ENCODE results near the gene TOPORS.

Gene TOPORS

GRCh38 chr9:32502464-32502863, 49.9 kb downstream of the TOPORS start:
- no peak for DNase-seq (ENCODE audit: low spot score)

- no peak for DNase-seq (ENCODE audit: low spot score)
Measured at GRCh38 chr9:32501868-32502267, 50.5 kb downstream of the TOPORS start.

- no peak for DNase-seq (ENCODE audit: low spot score)
Measured at GRCh38 chr9:32500768-32501167, 51.6 kb downstream of the TOPORS start.

GRCh38 chr9:32497921-32498320, 54.5 kb downstream of the TOPORS start:
- no peak for DNase-seq (ENCODE audit: low spot score)

GRCh38 chr9:32490601-32491000, 61.8 kb downstream of the TOPORS start:
- DNase-seq (ENCODE audit: low spot score): no peak

Data from pons (tissue), 1 donor.